ENCODE data around the gene FIBIN. TPM values are rescaled to one million over a fixed set of nuclear protein-coding genes. Genes with fewer than 3 reads are reported as not detected.
"Not testable (repeated sequence)": the region's sequence is repeated elsewhere in the genome, so short reads cannot be mapped to it uniquely, and the experiment has no call there.

The FIBIN gene
- total RNA-seq, 2 donors from 2014 or later: 0.25 to 3.3 TPM

GRCh38 chr11:26971961-26972360 lies 22.0 kb upstream of the FIBIN start:
- TF ChIP-seq CTCF (IDR thresholded peaks at IDR 0.05): no peak
- no peaks in the 10 kb centered on the region for H3K9me3 ChIP-seq
- H3K9ac ChIP-seq (ENCODE audit: low read depth in 2 of 2, low read length in 2 of 2): no peak overlapping the region
- no peak for DNase-seq
- intact Hi-C loops (cut with DNase I): no loop called here
- no peak overlapping the region for H3K4me3 ChIP-seq
- H3K27ac ChIP-seq: no peak overlapping the region
- no peaks in the 10 kb centered on the region for H3K27me3 ChIP-seq
- no peaks in the 10 kb centered on the region for H3K4me1 ChIP-seq
- no peaks in the 10 kb centered on the region for H3K36me3 ChIP-seq

GRCh38 chr11:26974069-26974783 lies 19.7 kb upstream of the FIBIN start:
- Histone ChIP-seq H3K4me1 (no peaks in the 10 kb centered on the region), H3K27ac (no peak overlapping the region), H3K27me3 (no peaks in the 10 kb centered on the region), H3K4me3 (no peak overlapping the region), H3K9ac (ENCODE audit: low read depth in 2 of 2, low read length in 2 of 2) (no peak overlapping the region), H3K9me3 (no peaks in the 10 kb centered on the region), H3K36me3 (no peaks in the 10 kb centered on the region)
- DNase-seq: no peak
- intact Hi-C loops (cut with DNase I): no loop called here
- TF ChIP-seq CTCF (IDR thresholded peaks at IDR 0.05): no peak

GRCh38 chr11:26974996-26975395 lies 18.9 kb upstream of the FIBIN start:
- H3K4me1 ChIP-seq: no peaks in the 10 kb centered on the region
- H3K36me3 ChIP-seq: no peaks in the 10 kb centered on the region
- no peak for TF ChIP-seq CTCF (IDR thresholded peaks at IDR 0.05)
- no peak for DNase-seq
- H3K9me3 ChIP-seq: no peaks in the 10 kb centered on the region
- no peak overlapping the region for H3K9ac ChIP-seq (ENCODE audit: low read depth in 2 of 2, low read length in 2 of 2)
- H3K27me3 ChIP-seq: no peaks in the 10 kb centered on the region
- H3K27ac ChIP-seq: no peak overlapping the region
- H3K4me3 ChIP-seq: no peak overlapping the region
- intact Hi-C loops (cut with DNase I): no loop called here

GRCh38 chr11:26976389-26976788 lies 17.5 kb upstream of the FIBIN start:
- no peak for TF ChIP-seq CTCF (IDR thresholded peaks at IDR 0.05)
- H3K36me3 ChIP-seq: no peaks in the 10 kb centered on the region
- no peak overlapping the region for H3K27ac ChIP-seq
- intact Hi-C loops (cut with DNase I): no loop called here
- H3K27me3 ChIP-seq: no peaks in the 10 kb centered on the region
- DNase-seq: no peak
- H3K4me1 ChIP-seq: no peaks in the 10 kb centered on the region
- no peaks in the 10 kb centered on the region for H3K9me3 ChIP-seq
- no peak overlapping the region for H3K9ac ChIP-seq (ENCODE audit: low read depth in 2 of 2, low read length in 2 of 2)
- H3K4me3 ChIP-seq: no peak overlapping the region

GRCh38 chr11:26977209-26977608 lies 16.7 kb upstream of the FIBIN start:
- H3K9me3 ChIP-seq; H3K27me3 ChIP-seq; H3K4me3 ChIP-seq; H3K4me1 ChIP-seq; H3K9ac ChIP-seq (ENCODE audit: low read depth in 2 of 2, low read length in 2 of 2); H3K36me3 ChIP-seq; intact Hi-C loops (cut with DNase I); DNase-seq; H3K27ac ChIP-seq: not testable (repeated sequence)

GRCh38 chr11:26983645-26984044 lies 10.3 kb upstream of the FIBIN start:
- Histone ChIP-seq H3K9ac (ENCODE audit: low read depth in 2 of 2, low read length in 2 of 2) (no peak overlapping the region), H3K4me3 (no peak overlapping the region)
- TF ChIP-seq CTCF (IDR thresholded peaks at IDR 0.05): no peak

More at GRCh38 chr11:26983645-26984044, 10.3 kb upstream of the FIBIN start:
- H3K27ac ChIP-seq: no peak overlapping the region
- H3K9me3 ChIP-seq: no peaks in the 10 kb centered on the region
- no peaks in the 10 kb centered on the region for H3K4me1 ChIP-seq
- no peak for DNase-seq
- intact Hi-C loops (cut with DNase I): no loop called here
- no peaks in the 10 kb centered on the region for H3K27me3 ChIP-seq
- no peaks in the 10 kb centered on the region for H3K36me3 ChIP-seq

All from colonic mucosa (tissue), 4 donors.